ENCODE results near the gene PDLIM4. TPM values are rescaled to one million over a fixed set of nuclear protein-coding genes. Genes with fewer than 3 reads are reported as not detected.

PDLIM4 gene
- total RNA-seq, 1 donor from 2014 or later = 47.8 TPM

GRCh38 chr5:132253008-132253441, 4.5 kb upstream of the PDLIM4 start:
- DNase-seq (ENCODE audit: extremely low spot score, unreplicated experiment) = peak; percentile 74
- Mint-ChIP-seq H3K4me3 (ENCODE audit: unreplicated experiment) (no peak overlapping the region), H3K36me3 (ENCODE audit: unreplicated experiment) (no peaks in the 10 kb centered on the region), H3K4me1 (ENCODE audit: unreplicated experiment) (peaks cover 25% of the 10 kb centered on the region), H3K27me3 (ENCODE audit: unreplicated experiment) (no peaks in the 10 kb centered on the region), H3K9me3 (ENCODE audit: unreplicated experiment) (no peaks in the 10 kb centered on the region), H3K27ac (ENCODE audit: unreplicated experiment) (no peak overlapping the region)
- no peak for TF ChIP-seq CTCF (IDR thresholded peaks at IDR 0.05)

- TF ChIP-seq CTCF (IDR thresholded peaks at IDR 0.05) = no peak
- DNase-seq (ENCODE audit: extremely low spot score, unreplicated experiment) = no peak
- Mint-ChIP-seq H3K27me3 (ENCODE audit: unreplicated experiment) (no peaks in the 10 kb centered on the region), H3K27ac (ENCODE audit: unreplicated experiment) (no peak overlapping the region), H3K9me3 (ENCODE audit: unreplicated experiment) (no peaks in the 10 kb centered on the region), H3K4me1 (ENCODE audit: unreplicated experiment) (peaks cover 31% of the 10 kb centered on the region), H3K4me3 (ENCODE audit: unreplicated experiment) (no peak overlapping the region), H3K36me3 (ENCODE audit: unreplicated experiment) (no peaks in the 10 kb centered on the region)
Observed at GRCh38 chr5:132253452-132254320, 3.8 kb upstream of the PDLIM4 start.

GRCh38 chr5:132254321-132254977, 3.0 kb upstream of the PDLIM4 start:
- no peak for DNase-seq (ENCODE audit: extremely low spot score, unreplicated experiment)
- Mint-ChIP-seq H3K36me3 (ENCODE audit: unreplicated experiment) (no peaks in the 10 kb centered on the region), H3K27ac (ENCODE audit: unreplicated experiment) (peak overlapping the region; percentile 27)

GRCh38 chr5:132256086-132256782, 1.3 kb upstream of the PDLIM4 start:
- Mint-ChIP-seq H3K9me3 (ENCODE audit: unreplicated experiment) (no peaks in the 10 kb centered on the region), H3K27me3 (ENCODE audit: unreplicated experiment) (no peaks in the 10 kb centered on the region), H3K4me3 (ENCODE audit: unreplicated experiment) (peak overlapping the region; percentile 35), H3K4me1 (ENCODE audit: unreplicated experiment) (peaks cover 56% of the 10 kb centered on the region), H3K27ac (ENCODE audit: unreplicated experiment) (peak overlapping the region; percentile 71), H3K36me3 (ENCODE audit: unreplicated experiment) (no peaks in the 10 kb centered on the region)
- TF ChIP-seq CTCF (IDR thresholded peaks at IDR 0.05) = no peak
- peak; percentile 49 for DNase-seq (ENCODE audit: extremely low spot score, unreplicated experiment)

More at GRCh38 chr5:132254321-132254977, 3.0 kb upstream of the PDLIM4 start:
- TF ChIP-seq CTCF (IDR thresholded peaks at IDR 0.05) = no peak
- Mint-ChIP-seq H3K4me1 (ENCODE audit: unreplicated experiment) (peaks cover 39% of the 10 kb centered on the region), H3K4me3 (ENCODE audit: unreplicated experiment) (no peak overlapping the region), H3K9me3 (ENCODE audit: unreplicated experiment) (no peaks in the 10 kb centered on the region), H3K27me3 (ENCODE audit: unreplicated experiment) (no peaks in the 10 kb centered on the region)

Measured in osteocyte (in vitro differentiated cells).